ENCODE data around the gene SGSM2. TPM values are rescaled to one million over a fixed set of nuclear protein-coding genes. Genes with fewer than 3 reads are reported as not detected.

SGSM2 gene
- 10 to 100 TPM; 31.8 to 37.7 TPM for total RNA-seq

- H3K27me3 Mint-ChIP-seq, result no peaks in the 10 kb centered on the region
- DNase-seq (peak; percentile 73), ATAC-seq (peak; percentile 63)
- POLR2A ChIA-PET, result interaction anchor here (0.9 to 10.5 kb wide), 17 partner anchors 9 to 848 kb away, joined by 3 to 114 read pairs (median 4); partner anchors contain the start of genes SMG6 and SRR
- CTCF ChIA-PET, result interaction anchor here (1.0 to 3.3 kb wide), 8 partner anchors 16 to 283 kb away, joined by 3 to 20 read pairs (median 4); partner anchors contain the start of genes HIC1, SMG6 and SRR
- no peaks in the 10 kb centered on the region for H3K9me3 Mint-ChIP-seq
- intact Hi-C loops (cut with micrococcal nuclease), result loop anchor here (5.0 kb wide), 1 partner anchor 85 kb away; no protein-coding TSS in a partner anchor
- peak within 1 kb of the TSS; percentile 96 for H3K27ac Mint-ChIP-seq
- H3K4me1 Mint-ChIP-seq (ENCODE audit: low read depth), result peaks cover 12% of the 10 kb centered on the region
- H3K4me3 Mint-ChIP-seq, result peak within 1 kb of the TSS; percentile 75
- H3K36me3 Mint-ChIP-seq (ENCODE audit: low read depth), result peaks cover 7% of the 10 kb centered on the region
- no peak for TF ChIP-seq CTCF (IDR thresholded peaks at IDR 0.05)
These were observed at the start of gene SGSM2 for GRCh38 chr17:2336852-2337543. SGSM2 (plus strand) TSS chr17:2337501; CDS start chr17:2337689, 188 bp downstream.

- no peak for TF ChIP-seq CTCF (IDR thresholded peaks at IDR 0.05)
- H3K36me3 Mint-ChIP-seq (ENCODE audit: low read depth), result peaks cover 47% of the 10 kb centered on the region
- ChIA-PET CTCF (interaction anchor here (1.0 kb wide), 1 partner anchor 13 kb away, joined by 3 read pairs; the partner anchor contains the start of gene SMG6), POLR2A (interaction anchor here (0.7 kb wide), 1 partner anchor 237 kb away, joined by 3 read pairs; no protein-coding TSS in a partner anchor)
- H3K27me3 Mint-ChIP-seq, result no peaks in the 10 kb centered on the region
- H3K4me3 Mint-ChIP-seq, result no peak overlapping the region
- intact Hi-C loops (cut with micrococcal nuclease), result no loop called here
- ATAC-seq, result no peak
- DNase-seq, result no peak
- H3K27ac Mint-ChIP-seq, result peak overlapping the region; percentile 0
- H3K4me1 Mint-ChIP-seq (ENCODE audit: low read depth), result peaks cover 16% of the 10 kb centered on the region
- no peaks in the 10 kb centered on the region for H3K9me3 Mint-ChIP-seq
These were observed 47.3 kb upstream of the SGSM2 start for GRCh38 chr17:2289878-2290478.

- ATAC-seq, result no peak
- Mint-ChIP-seq H3K27ac (peak overlapping the region; percentile 21), H3K27me3 (no peaks in the 10 kb centered on the region), H3K36me3 (ENCODE audit: low read depth) (peaks cover 56% of the 10 kb centered on the region), H3K9me3 (no peaks in the 10 kb centered on the region), H3K4me3 (no peak overlapping the region), H3K4me1 (ENCODE audit: low read depth) (peaks cover 30% of the 10 kb centered on the region)
- intact Hi-C loops (cut with micrococcal nuclease), result no loop called here
- DNase-seq, result no peak
- ChIA-PET CTCF (interaction anchor here (0.7 to 1.2 kb wide), 2 partner anchors 47 to 237 kb away, joined by 3 to 4 read pairs; no protein-coding TSS in a partner anchor), POLR2A (no interaction called here)
- TF ChIP-seq CTCF (IDR thresholded peaks at IDR 0.05), result no peak
These were observed 45.2 kb upstream of the SGSM2 start for GRCh38 chr17:2292100-2292499.

GRCh38 chr17:2295575-2295974 lies 41.7 kb upstream of the SGSM2 start:
- Mint-ChIP-seq H3K9me3 (no peaks in the 10 kb centered on the region), H3K27me3 (no peaks in the 10 kb centered on the region), H3K4me1 (ENCODE audit: low read depth) (peaks cover 47% of the 10 kb centered on the region), H3K4me3 (no peak overlapping the region), H3K27ac (peak overlapping the region; percentile 54), H3K36me3 (ENCODE audit: low read depth) (peaks cover 62% of the 10 kb centered on the region)
- DNase-seq (peak; percentile 35), ATAC-seq (peak; percentile 90)
- ChIA-PET CTCF (interaction anchor here (2.2 kb wide), 2 partner anchors 51 to 241 kb away, joined by 8 to 9 read pairs; partner anchors contain the start of gene HIC1), POLR2A (interaction anchor here (1.0 to 2.0 kb wide), 5 partner anchors 8 to 272 kb away, joined by 3 to 5 read pairs (median 3); no protein-coding TSS in a partner anchor)
- TF ChIP-seq CTCF (IDR thresholded peaks at IDR 0.05), result no peak
- intact Hi-C loops (cut with micrococcal nuclease), result no loop called here
